GM18870 (cell line): ENCODE results near the gene LRBA.

Experiments
- ATAC-seq: cut with Tn5 transposase; IDR thresholded peaks from one replicate; pipeline ENCODE4 v1.9.1; 2021; ENCODE audit warnings: moderate library complexity; ENCODE audit not compliant: unreplicated experiment

LRBA gene

GRCh38 chr4:150305995-150306394, 709.1 kb downstream of the LRBA start:
- ATAC-seq, result no peak

GRCh38 chr4:150302553-150302952, 712.5 kb downstream of the LRBA start:
- ATAC-seq, result no peak

GRCh38 chr4:150299816-150300215, 715.3 kb downstream of the LRBA start:
- ATAC-seq, result no peak

- no peak for ATAC-seq
Observed at GRCh38 chr4:150297861-150298474, 717.1 kb downstream of the LRBA start.

- ATAC-seq, result no peak
Observed at GRCh38 chr4:150289881-150290280, 725.2 kb downstream of the LRBA start.

GRCh38 chr4:150289198-150289597, 725.9 kb downstream of the LRBA start:
- no peak for ATAC-seq

- no peak for ATAC-seq
Observed at GRCh38 chr4:150286656-150287055, 728.4 kb downstream of the LRBA start.

- no peak for ATAC-seq
Observed at GRCh38 chr4:150283689-150284088, 731.4 kb downstream of the LRBA start.

GRCh38 chr4:150280975-150281374, 734.1 kb downstream of the LRBA start:
- ATAC-seq, result no peak

GRCh38 chr4:150280081-150280895, 734.8 kb downstream of the LRBA start:
- ATAC-seq, result no peak

- no peak for ATAC-seq
Observed at GRCh38 chr4:150278206-150278605, 736.9 kb downstream of the LRBA start.

GRCh38 chr4:150268444-150268843, 746.6 kb downstream of the LRBA start:
- no peak for ATAC-seq

- ATAC-seq, result no peak
Observed at GRCh38 chr4:150265806-150266205, 749.3 kb downstream of the LRBA start.

GRCh38 chr4:150264595-150265161, 750.4 kb downstream of the LRBA start:
- ATAC-seq, result no peak

- ATAC-seq, result no peak
Observed at GRCh38 chr4:150262611-150263010, 752.5 kb downstream of the LRBA start.

GRCh38 chr4:150261571-150261970, 753.5 kb downstream of the LRBA start:
- ATAC-seq, result no peak

GRCh38 chr4:150259861-150260567, 755.1 kb downstream of the LRBA start:
- no peak for ATAC-seq

- ATAC-seq, result no peak
Observed at GRCh38 chr4:150258569-150258968, 756.5 kb downstream of the LRBA start.

- no peak for ATAC-seq
Observed at GRCh38 chr4:150256841-150257730, 758.0 kb downstream of the LRBA start.

- no peak for ATAC-seq
Observed at GRCh38 chr4:150256225-150256620, 758.9 kb downstream of the LRBA start.
